GM18867 (cell line): ENCODE results near the gene MCFD2.
"Not testable (repeated sequence)": the region's sequence is repeated elsewhere in the genome, so short reads cannot be mapped to it uniquely, and the experiment has no call there.

ENCODE experiments used
- ATAC-seq: cut with Tn5 transposase; IDR thresholded peaks from one replicate; pipeline ENCODE4 v1.9.1; 2021; ENCODE audit warnings: mild to moderate bottlenecking, moderate library complexity; ENCODE audit not compliant: unreplicated experiment

MCFD2 gene

GRCh38 chr2:46904908-46905678 is 10.5 kb downstream of the MCFD2 start:
- ATAC-seq = not testable (repeated sequence)

GRCh38 chr2:46902980-46903379 is 12.6 kb downstream of the MCFD2 start:
- ATAC-seq = not testable (repeated sequence)

GRCh38 chr2:46902465-46902864 is 13.1 kb downstream of the MCFD2 start:
- no peak for ATAC-seq

- no peak for ATAC-seq
Measured at GRCh38 chr2:46901611-46902010, 14.0 kb downstream of the MCFD2 start.

DNA sequence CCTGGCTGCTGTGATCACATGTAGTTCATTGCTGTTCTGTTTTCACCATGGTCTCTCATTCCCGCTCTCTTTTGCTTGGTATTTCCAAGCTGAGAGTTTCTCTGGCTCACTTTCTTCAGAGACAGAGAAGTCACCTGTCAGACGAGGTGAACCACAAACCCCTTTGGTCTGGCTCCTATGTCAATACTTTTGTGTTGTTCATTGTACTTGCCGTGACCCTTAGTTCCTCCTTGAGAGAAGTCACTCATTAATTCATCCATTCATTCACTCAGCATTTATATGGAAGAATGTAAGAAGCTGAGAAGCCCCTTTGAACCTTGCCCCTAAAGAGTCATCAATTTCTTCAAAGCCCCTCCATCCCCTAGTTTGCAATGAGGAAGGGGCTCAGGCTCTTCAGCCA is 15.2 kb downstream of the MCFD2 start:
- ATAC-seq = no peak

GRCh38 chr2:46899053-46899452 is 16.6 kb downstream of the MCFD2 start:
- no peak for ATAC-seq

- no peak for ATAC-seq
Measured at GRCh38 chr2:46898024-46898423, 17.6 kb downstream of the MCFD2 start.

DNA sequence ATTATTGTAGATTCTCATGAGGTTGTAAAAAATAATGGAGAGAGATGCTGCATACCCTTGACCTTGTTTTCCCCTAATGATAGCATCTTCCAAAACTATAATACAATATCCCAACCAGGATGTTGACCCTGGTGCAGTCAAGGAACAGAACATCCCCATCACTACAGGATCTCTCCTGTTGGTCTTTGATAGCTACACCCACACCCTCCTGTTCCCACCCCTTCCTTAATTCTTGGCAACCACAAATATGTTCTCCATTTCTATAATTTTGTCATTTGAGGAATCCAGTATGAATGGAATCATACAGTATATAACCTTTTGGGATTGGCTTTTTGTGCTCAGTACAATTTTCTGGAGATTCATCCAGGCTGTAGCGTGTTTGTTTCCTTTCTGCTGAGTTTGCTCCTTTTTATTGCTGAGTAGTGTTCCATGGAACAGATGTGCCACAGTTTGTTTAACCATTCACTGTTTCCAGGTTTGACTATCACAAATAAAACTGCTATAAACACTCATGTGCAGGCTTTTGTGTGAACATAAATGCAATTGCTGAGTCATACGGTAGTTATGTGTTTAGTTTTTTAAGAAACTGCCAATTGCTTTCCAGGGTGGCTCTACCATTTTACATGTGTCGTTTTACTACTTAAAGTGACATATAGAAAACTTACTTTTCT is 22.2 kb downstream of the MCFD2 start:
- ATAC-seq = no peak

- ATAC-seq = no peak
Measured at GRCh38 chr2:46891956-46892553, 23.6 kb downstream of the MCFD2 start.

DNA sequence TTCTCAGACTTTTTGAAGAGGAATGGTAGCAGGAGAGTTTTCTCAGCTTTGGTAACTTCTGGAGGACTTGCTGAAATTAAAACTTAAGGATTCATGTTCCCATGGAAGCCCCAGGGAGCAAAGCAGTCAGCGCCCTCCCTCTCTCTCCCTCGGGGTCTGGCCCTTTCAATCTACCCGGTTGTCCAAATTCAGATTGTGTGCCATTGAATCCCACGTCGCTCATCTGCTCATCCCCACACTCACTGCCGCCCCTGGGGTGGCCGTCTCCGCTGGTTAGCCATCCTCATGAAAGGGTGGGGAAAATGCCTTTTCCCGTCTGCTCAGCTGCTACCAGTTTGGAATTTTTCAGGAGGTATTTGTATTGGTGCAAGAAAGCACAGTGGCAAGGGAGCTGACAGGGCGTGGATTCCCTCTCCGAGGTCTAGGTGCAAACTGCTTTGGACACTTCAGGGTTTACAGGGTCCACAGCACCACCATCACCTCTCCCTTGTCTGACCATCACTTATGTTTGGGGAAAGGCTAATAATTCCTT is 27.1 kb downstream of the MCFD2 start:
- no peak for ATAC-seq

GRCh38 chr2:46887028-46887885 is 28.3 kb downstream of the MCFD2 start:
- no peak for ATAC-seq

- ATAC-seq = no peak
Measured at GRCh38 chr2:46886268-46887027, 29.2 kb downstream of the MCFD2 start.

DNA sequence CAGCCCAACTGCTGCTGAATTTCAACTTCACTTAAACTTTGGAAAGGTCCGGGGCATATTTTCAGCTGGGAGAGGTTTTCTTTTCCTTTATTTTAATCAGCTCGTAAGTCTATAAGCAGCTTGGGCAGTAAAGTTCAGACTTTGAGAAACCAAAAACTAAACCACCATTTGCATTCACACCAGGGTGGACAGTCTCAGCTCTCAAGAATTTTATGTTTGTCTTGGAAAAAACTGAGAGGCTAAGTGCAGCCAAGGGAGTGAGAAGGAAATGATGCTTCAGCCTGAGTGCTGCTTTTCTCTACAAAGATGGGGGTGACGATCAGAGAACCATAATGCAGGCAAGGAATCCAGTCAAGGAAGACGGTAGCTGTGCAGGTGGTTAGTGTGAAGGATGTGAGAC is 30.2 kb downstream of the MCFD2 start:
- ATAC-seq = no peak

DNA sequence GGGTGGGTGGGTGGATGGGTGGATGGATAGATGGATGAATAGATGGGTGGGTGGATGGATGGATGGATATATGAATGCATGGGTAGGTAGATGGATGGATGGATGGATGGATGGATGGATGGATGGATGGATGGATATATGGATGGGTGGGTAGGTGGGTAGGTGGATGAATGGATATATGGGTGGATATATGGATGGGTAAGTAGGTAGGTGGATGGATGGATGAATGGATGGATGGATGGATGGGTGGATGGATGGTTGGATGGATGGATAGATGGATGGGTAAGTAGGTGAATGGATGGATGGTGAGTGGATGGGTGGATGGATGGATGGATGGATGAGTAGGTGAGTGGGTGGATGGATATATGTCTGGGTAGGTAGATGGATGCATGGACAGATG is 36.1 kb downstream of the MCFD2 start:
- no peak for ATAC-seq

DNA sequence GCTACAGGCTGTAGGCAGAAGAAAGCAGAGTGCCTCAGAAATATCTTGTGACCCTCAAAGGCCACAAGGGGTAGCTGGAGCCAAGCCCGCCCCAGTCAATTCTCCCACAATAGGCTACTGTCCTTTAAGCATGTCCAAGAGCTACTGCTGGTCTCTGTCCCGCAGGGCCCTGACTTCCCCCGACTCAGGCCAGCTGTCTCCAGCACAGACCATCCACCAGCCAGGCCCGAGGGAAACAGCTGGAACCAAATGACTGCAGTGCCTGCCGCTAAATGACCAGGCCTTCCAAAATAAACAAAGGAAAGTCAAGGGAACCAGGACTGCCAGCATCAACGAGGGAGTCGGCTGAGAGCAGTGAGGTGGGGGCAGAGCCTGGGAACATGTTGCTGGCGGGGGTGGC is 36.7 kb downstream of the MCFD2 start:
- ATAC-seq = no peak

DNA sequence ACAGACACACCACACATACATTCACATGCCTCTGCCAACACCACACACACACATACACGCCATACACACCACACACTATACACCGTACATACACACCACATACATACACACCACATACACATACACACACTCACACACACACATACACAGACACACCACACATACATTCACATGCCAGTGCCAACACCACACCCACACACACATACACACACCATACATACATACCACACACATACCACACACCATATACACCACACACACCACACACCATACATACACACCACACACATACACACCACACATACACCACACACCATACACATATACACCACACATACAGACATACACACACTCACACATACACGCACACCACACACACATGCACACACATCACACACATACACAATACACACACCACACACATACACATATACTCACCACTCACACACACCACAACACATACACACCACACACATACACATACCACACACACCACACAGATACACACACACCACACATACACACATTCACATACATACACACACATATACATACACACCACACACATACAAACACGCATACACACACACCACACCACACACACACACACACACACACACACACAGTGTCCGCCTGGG is 37.2 kb downstream of the MCFD2 start:
- no peak for ATAC-seq

DNA sequence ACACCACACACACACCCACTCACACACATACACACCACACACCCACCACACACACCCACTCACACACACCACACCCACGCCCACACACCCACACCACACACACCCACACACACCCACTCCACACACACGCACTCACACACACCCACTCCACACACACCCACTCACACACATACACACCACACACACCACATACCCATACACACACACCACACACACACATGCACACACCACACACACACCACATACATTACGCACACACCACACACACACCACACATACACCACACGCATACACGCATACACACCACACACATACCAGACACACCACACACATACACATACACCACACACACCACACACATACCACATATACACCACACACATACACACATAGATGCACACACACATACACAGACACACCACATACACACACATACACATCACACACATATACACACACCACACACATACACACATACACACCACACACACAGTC is 37.9 kb downstream of the MCFD2 start:
- ATAC-seq = no peak

GRCh38 chr2:46876741-46877384 is 38.7 kb downstream of the MCFD2 start:
- ATAC-seq = no peak
